HG02870 (cell line): Measurements from ENCODE around the gene PA2G4.
"Not testable (repeated sequence)": the region's sequence is repeated elsewhere in the genome, so short reads cannot be mapped to it uniquely, and the experiment has no call there.

Experiments used
- ATAC-seq: cut with Tn5 transposase; IDR thresholded peaks from one replicate; pipeline ENCODE4 v1.9.1; 2021; ENCODE audit warnings: mild to moderate bottlenecking, moderate library complexity; ENCODE audit not compliant: unreplicated experiment

Gene PA2G4

DNA sequence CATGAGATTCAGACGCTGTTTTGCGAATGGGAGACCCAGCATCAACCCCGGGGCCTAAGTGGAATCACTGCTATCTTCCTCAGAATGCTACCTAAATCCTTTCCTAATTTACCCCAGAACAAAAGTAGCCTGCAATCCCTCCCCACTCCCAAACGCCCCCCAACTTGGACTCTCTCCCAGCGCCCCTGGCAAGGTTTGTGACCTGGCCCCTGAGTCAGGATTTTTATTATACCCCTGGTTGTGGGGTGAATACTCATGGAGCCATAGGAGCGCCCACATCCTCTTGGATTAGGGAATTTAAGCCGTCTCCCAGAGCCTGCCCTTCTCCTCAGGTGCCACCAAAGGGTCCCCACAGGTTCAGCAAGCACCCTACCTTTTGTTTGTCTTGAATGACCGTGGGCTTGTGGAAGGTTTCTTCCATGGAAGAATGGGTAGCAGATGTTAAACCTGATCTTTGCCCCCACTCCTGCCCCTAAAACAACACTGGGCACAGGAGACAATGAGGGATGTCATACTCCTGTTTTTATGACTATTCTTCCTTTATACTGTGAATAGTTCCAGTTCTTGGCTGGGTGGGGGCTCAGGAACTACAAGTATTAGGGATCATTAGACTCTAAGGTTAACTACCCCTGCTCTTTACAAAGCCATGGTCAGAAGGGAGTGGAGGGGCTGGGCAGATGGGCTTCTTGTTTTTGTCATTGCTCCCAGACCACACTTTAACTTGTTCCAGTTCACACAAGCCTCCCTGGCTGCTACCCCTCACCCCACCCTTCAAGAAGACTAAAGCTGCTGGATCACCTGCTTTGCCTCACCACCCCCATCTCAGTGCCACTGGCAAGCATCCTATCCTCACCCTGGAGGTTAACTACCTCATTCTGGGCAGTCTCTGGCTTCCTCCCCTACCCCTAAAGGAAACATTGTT is 48.7 kb downstream of the PA2G4 start:
- no peak for ATAC-seq

DNA sequence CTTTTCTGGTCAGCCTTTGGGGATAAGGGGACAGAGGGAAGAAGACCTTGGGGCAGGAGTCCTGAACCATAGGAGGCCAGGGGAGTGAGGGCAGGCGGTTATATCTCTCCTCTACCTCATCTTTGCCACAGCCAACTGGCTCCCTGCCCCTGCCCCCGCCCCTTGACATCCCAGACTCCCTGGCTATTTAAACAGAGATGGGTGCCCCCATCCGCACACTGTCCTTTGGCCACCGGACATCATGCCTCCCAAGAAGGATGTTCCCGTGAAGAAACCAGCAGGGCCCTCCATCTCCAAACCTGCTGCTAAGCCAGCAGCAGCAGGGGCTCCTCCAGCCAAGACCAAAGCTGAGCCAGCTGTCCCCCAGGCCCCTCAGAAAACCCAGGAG is 49.3 kb downstream of the PA2G4 start:
- no peak for ATAC-seq

DNA sequence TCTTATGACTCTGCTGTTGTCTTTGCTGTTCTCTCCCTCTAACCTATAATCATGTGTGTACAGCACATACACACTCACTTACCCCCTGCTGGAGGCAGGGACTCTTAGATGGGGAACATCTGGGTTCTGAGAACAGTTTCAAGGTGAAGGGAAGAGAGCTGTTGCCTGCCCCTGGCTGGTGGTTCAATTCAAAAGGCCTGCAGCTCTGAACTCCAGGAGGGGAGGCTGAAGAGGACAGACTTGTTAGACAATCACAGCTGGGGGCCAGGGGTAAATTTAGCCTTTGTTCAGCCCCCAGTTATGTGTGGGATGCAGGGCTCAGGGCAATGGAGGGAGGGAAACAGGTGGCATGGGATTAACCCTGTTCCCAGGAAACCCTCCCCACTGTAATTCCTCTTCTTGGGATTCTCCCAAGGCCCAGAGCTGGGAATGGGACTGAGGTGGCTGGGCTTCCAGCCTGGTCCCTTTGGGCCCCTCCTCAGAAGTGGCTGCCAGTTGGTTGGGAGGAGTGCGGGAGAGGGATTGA is 50.0 kb downstream of the PA2G4 start:
- ATAC-seq: no peak

DNA sequence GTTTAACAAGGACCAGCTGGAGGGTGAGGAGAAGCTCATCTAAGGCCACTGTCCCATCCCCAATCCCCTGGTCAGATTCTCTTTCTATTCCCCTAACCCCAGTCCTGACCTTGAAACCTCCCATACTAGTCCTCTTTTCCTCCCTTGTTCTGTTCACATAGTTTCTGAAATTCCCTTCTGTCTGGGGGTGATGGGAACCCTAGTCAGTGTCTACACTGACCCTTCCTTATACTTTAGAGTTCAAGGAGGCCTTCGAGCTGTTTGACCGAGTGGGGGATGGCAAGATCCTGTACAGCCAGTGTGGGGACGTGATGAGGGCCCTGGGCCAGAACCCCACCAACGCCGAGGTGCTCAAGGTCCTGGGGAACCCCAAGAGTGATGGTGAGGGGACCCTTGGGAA is 50.5 kb downstream of the PA2G4 start:
- no peak for ATAC-seq

DNA sequence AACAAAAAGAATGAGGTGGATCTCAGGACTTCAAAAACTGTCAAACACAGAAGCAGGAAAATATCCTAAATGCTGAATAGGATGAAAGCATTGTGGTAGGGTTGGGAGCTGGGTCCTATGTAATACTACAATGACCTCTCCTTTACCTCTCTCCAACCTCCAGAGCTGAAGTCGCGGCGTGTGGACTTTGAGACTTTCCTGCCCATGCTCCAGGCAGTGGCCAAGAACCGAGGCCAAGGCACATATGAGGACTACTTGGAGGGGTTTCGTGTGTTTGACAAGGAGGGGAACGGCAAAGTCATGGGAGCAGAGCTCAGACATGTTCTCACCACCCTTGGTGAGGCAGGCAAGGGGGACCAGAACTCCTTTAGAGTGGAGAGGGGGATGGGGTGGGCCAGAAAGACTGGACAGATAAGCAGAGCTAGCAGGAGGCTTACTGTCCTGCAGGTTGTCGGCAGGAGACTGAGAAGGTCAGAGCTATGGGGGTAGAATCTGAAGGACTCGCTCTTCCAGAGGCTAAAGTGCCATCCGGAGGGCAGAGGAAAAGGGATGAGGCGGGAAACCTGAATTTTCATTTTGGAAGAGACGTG is 51.0 kb downstream of the PA2G4 start:
- ATAC-seq: no peak

DNA sequence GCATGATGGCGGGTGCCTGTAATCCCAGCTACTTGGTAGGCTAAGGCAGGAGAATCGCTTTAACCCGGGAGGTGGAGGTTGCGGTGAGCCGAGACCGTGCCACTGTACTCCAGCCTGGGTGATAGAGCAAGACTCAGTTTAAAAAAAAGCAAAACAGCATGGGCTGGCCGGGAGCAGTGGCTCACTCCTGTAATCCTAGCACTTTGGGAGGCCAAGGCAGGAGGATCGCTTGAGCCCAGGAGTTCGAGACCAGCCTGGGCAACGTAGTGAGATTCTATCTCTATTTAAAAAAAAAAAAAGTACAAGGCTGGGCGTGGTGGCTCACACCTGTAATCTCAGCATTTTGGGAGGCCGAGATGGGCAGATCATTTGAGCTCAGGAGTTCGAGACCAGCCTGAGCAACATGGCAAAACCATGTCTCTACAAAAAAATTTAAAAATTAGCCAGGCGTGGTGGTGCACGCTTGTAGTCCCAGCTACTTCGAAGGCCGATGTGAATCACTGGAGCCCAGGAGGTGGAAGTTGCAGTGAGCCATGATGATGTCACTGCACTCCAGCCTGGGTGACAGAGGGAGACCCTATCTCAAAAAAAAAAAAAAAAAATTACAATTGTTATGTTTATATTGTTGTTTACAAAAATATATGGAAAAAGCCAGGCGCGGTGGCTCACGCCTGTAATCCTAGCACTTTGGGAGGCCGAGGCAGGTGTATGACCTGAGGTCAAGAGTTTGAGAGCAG is 52.3 kb downstream of the PA2G4 start:
- ATAC-seq: not testable (repeated sequence)

DNA sequence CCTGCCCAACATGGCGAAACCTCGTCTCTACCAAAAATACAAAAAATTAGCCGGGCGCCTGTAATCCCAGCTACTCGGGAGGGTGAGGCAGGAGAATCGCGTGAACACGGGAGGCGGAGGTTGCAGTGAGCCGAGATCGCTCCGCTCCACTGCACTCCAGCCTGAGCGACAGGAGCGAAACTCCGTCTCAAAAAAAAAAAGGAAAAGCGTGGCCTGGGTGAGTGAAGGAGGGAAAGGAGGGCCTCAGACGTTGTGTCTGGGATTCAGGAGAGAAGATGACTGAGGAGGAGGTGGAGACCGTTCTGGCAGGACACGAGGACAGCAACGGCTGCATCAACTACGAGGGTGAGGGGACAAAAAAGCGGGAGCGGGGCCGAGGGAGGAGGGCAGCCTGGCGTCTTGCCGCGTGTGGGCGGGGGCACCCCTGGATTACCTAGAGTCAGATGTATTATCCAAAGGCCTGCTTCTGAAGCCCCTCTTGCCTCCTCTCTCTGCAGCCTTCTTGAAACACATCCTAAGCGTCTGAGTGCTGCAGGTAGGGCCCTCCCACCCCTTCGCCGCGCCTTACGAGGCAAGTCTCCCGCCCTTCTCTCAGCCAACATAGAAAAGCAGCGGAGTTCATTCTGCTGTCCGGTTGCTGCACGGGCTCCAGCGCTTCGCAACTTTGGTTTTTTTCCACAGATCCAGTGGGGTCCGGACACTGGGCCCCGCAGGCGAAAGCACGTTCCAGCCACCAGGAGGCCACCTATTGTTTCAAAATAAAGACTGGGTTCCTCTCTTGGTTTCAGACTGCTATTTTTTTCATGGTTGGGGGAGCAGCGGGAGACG is 53.1 kb downstream of the PA2G4 start:
- ATAC-seq: no peak

DNA sequence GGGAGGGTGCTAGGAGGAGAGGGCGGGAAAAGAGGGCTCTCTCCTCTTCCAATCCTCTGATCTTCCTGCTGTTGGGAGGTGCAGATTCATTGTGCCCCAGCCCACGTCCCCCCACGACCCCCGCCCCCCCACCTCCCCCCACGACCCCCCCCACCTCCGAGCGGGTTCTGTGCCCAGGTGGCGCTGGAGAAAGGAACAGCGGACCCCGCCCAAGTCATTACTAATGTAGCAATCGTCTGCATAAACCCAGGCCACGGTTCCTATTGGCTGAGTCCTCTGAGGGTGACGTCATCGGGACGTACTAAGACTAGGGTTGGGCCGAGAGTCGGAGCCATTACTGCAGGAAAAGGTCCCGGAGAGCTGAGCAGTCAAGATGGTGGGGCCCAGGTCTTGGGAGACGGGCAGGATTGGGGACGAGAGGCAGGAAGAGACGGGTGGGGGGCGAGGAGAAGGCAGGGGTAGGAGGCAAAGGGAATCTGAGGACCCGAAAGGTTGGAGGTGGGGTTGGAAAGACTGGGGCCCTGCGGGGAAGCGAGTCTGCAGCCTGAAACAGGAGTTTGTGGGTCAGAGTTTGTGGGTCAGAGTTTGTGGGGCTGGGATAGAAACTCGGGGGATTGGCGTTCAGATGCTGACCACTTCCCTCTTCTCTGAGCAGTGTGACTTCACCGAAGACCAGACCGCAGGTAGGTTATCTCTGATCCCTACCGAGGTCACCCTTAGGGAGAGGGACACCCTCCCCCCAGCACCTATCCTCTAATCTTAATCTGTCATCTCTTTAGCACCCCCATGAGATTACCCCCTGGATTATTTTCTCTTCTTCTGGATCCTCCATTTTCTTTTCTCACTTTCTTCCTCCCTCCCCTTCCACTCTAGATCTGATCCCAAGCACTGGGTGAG is 53.9 kb downstream of the PA2G4 start, which contains the start of gene MYL6:
MYL6 (plus strand) TSS at position 331 of the 897 bp plus-strand sequence; CDS start at position 374, 43 bp downstream.
- ATAC-seq: peak; percentile 85

DNA sequence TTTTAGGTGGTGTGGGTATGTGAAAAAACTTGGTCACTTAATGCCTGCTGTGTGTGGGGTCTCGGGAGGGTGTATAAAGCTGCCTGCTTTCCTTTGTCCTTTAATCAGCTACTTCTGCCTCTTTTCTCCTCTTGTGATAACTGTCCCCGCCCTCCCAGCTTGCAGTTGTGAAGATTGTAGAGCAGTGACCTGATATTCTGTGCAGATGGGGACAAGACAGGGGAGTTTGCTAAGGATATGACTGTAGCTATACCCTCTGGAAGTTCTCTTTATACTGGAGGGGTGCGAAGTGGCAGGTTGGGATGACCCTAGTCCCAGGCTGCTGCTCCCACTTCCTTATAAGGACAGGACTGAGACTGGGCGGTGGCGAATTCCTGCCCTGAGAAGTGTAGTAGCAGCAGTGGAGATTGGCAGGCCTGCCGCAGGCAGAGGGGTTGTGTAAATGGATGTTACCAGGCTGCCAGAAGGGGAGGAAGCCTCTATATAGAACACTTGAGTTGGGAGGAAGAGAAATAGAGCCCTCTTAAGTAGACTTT is 54.6 kb downstream of the PA2G4 start:
- ATAC-seq: no peak

DNA sequence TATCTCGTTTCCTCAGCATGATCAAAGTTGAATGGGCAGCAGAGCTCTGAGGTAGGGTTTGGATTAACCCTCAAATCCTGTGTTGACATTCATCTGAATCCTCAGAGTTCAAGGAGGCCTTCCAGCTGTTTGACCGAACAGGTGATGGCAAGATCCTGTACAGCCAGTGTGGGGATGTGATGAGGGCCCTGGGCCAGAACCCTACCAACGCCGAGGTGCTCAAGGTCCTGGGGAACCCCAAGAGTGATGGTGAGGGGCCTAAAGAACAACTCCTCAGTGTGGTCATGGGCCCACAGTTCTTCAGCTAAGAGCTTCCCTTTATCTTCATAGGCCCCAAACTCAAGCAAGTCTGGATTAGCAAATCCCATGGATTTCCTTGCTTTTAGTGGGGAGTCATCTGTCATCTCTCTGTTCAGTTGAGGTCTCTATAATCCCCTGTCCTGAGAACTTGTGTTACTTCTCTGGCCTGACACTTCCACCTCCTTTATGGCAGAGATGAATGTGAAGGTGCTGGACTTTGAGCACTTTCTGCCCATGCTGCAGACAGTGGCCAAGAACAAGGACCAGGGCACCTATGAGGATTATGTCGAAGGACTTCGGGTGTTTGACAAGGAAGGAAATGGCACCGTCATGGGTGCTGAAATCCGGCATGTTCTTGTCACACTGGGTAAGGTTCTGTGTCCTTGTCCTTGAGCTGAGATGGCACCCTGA is 55.3 kb downstream of the PA2G4 start:
- no peak for ATAC-seq

DNA sequence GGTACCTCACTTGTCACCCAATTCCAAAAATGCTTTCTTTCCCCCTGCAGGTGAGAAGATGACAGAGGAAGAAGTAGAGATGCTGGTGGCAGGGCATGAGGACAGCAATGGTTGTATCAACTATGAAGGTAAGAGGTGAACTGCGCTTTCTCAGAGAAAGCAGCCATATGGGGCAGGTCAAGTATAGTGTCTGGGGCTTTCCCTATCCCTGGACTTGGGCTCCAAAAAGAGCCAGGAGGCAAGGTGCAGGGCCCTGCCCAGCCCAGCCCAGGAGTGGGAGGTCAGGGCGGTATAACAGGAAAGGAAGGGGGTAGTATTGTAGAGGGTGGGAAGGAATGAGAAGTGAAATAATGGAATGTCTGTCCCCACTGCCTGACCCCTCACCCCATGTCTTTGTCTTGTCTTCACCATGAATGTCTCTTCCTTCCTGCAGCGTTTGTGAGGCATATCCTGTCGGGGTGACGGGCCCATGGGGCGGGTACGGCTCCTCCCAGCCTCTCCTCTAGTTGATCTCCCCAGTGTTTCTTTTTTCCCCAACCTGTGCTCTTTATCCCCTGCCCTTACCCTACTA is 55.9 kb downstream of the PA2G4 start:
- ATAC-seq: no peak

DNA sequence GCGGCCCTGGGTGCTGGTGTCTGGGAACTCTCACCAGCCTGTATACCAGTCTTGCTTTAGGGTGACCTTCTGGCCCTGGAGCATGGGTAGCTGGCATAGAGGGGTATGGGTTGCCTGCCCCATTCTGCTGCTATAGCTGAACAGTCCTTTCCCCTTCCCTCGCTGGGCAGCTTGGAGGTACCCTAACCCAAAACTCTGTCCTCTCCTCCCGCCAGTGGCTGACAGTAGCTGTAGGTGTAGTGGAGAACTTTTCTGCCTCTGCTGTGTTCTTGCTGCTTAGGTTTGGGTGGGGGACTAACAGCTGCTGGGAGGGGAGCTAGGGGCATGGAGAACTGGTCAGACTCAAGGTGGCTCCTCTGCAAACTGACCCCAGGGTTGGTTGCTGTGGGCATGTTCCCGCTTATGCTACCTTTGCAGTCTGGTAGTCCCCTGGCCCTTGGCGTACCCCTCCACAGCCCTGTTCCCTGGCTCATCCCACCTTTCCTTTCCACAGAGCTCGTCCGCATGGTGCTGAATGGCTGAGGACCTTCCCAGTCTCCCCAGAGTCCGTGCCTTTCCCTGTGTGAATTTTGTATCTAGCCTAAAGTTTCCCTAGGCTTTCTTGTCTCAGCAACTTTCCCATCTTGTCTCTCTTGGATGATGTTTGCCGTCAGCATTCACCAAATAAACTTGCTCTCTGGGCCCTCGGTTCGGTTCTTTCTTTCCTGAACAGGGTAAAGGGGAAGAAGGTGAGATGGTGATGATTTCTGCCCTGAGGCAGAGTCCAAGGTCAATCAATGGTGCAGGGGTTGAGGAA is 56.7 kb downstream of the PA2G4 start:
- no peak for ATAC-seq

DNA sequence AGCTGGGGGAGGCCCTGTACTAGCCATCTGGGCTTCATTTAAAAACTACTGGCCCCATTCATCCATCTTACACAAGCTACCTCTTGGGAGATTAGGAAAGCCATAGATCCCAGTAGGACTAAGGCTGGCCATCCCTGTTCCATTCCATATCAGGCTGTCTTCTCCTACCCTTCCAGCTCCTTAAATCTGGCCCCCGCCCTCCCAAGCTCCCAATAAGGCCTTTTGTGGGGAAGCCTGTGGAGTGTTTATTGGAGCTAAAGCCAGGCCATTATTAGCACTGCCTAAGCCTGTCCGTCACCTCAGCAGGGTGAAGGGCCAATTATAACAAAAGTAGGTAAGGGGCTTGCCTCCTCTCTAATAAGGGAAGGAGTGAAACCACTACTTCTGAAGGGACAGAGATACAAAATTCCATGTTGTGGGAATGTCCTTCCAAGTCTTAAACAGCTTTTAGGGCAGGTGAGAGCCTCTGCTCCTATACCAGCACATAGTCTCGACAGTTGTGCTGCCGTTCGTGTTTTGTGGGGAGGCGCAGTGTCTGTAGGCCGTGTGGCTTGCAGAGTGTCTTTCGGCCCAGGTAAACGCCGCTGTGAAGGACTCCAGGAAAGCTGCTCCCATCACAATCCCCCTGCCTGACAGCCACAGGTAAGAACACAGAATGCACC is 57.5 kb downstream of the PA2G4 start:
- ATAC-seq: no peak

DNA sequence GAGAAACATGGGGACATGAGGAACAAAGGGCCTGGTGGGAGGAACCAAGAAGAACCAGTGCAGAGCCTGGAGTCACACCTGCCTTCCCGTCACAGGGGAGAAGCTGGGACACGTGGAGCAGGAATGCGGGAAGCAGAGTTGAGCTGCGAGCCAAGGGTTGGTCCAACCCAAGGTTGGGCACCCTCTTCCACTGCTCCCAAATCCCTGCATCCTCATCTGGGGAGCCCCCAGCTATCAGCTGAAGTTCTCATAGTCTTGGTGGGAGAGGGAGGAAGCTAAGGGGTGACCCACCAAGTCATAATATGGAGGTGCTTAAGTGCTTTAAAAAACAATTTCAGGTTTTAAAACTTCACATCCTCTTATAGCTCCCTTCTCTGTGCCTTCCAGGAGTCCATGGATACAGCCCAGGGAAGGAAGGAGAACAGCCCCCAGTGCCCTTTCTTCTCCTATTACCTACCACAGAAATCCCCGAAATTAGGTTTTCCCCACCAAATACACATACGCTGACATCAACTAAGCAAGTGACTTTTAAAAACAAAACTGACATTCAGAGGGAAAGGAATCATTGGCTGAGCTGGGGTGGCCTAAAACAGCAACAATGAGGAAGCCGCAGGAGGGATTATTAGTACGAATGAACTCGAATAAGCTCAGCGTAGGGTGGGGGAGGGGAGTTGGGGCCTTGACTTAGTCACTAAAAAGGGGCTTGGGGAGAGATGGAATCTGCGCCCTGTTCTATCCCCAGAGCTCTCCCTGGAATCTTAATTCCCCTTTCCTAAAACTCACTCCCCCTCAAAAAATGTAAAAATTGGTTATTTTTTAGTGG is 58.3 kb downstream of the PA2G4 start:
- no peak for ATAC-seq
